K562 (cell line): ENCODE data around the gene GJA9.

Source experiments
- ARHGAP35 ChIP-seq: fragments of 450-650 bp; IDR thresholded peaks from 2 replicates; pipeline ENCODE4 v1.6.1; 2018; ENCODE audit not compliant: partially characterized antibody
- BDP1 ChIP-seq: IDR thresholded peaks from 3 replicates; pipeline ENCODE4 v1.6.1; 2011; ENCODE audit not compliant: insufficient read length, insufficient read depth
- CEBPG ChIP-seq, 3 experiments: fragments of 200-800 bp in 1 of 3; sonication (Bioruptor generic) in 1 of 3; sonication (generic) in 1 of 3; formaldehyde crosslinking in 1 of 3; IDR thresholded peaks in 2 of 3; conservative IDR thresholded peaks in 1 of 3; 2 replicates each; pipeline versions ENCODE4 v1.6.1 to v1.8.0; 2016 to 2022; ENCODE audit warnings: missing compliant biosample characterization in 2 of 3, missing genetic modification characterization in 2 of 3, mild to moderate bottlenecking in 1 of 3, missing genetic modification reagents in 1 of 3
- CTCF ChIP-seq, 3 experiments: IDR thresholded peaks in 2 of 3; conservative IDR thresholded peaks in 1 of 3; 2 replicates each; pipeline ENCODE4 v1.5.1; 2011 to 2012; ENCODE audit warnings: low read length in 3 of 3, mild to moderate bottlenecking in 3 of 3, control low read depth in 2 of 3, improper control_type of control experiment in 1 of 3, inconsistent platforms in 1 of 3, low read depth in 1 of 3, mixed read lengths in 1 of 3, moderate library complexity in 1 of 3; ENCODE audit not compliant: insufficient read depth in 2 of 3
- E2F4 ChIP-seq: sonication (generic); formaldehyde crosslinking; IDR thresholded peaks from 2 replicates; pipeline ENCODE4 v1.8.0; 2022; ENCODE audit warnings: mild to moderate bottlenecking, low read depth, missing genetic modification reagents
- NR3C1 ChIP-seq: sonication (generic); formaldehyde crosslinking; IDR thresholded peaks from 2 replicates; pipeline ENCODE4 v1.8.1; 2022; ENCODE audit warnings: missing genetic modification reagents
- PRPF4 ChIP-seq: fragments of 200-400 bp; formaldehyde crosslinking; IDR thresholded peaks from one replicate; pipeline ENCODE4 v1.6.1; 2017; ENCODE audit warnings: low read length, low read depth, mild to moderate bottlenecking; ENCODE audit not compliant: insufficient read depth, poor library complexity, severe bottlenecking
- RAD21 ChIP-seq, 2 experiments: fragments of 250-450 bp in 1 of 2; fragments of 450-650 bp in 1 of 2; sonication (Bioruptor Pico) in 1 of 2; formaldehyde crosslinking in 1 of 2; IDR thresholded peaks in 1 of 2; conservative IDR thresholded peaks in 1 of 2; 2 replicates each; pipeline versions ENCODE4 v1.4.0 to v1.8.0; 2020 to 2022; ENCODE audit warnings: mild to moderate bottlenecking in 2 of 2, moderate library complexity in 1 of 2
- SMAD1 ChIP-seq: fragments of 150-350 bp; IDR thresholded peaks from 2 replicates; pipeline ENCODE4 v1.6.1; 2014; ENCODE audit warnings: low read length, low read depth; ENCODE audit not compliant: partially characterized antibody
- YY1 ChIP-seq, 3 experiments: IDR thresholded peaks; 2 replicates each; pipeline ENCODE4 v1.6.1; 2011; ENCODE audit warnings: low read length in 2 of 3, mild to moderate bottlenecking in 2 of 3, moderate library complexity in 2 of 3, borderline replicate concordance in 1 of 3, control low read depth in 1 of 3, low read depth in 1 of 3; ENCODE audit not compliant: insufficient read depth in 3 of 3, insufficient replicate concordance in 2 of 3, control insufficient read depth in 1 of 3, insufficient read length in 1 of 3; ENCODE audit errors: extremely low read depth in 1 of 3
- ZBTB1 ChIP-seq: sonication (generic); formaldehyde crosslinking; IDR thresholded peaks from 2 replicates; pipeline ENCODE4 v1.8.1; 2023; ENCODE audit warnings: missing genetic modification reagents, low read depth, mild to moderate bottlenecking, borderline replicate concordance

GRCh38 chr1:38865112-38865715, 16.2 kb downstream of the GJA9 start:
- TF ChIP-seq CEBPG (CRISPR knock-in tag; IDR thresholded peaks at IDR 0.05) (no peak), CEBPG (tag; conservative IDR thresholded peaks at IDR 0.05 in 1 of 2, IDR thresholded peaks at IDR 0.05 in 1 of 2) (no peak), E2F4 (CRISPR knock-in tag) (no peak), BDP1 (no peak), NR3C1 (CRISPR knock-in tag) (no peak), SMAD1 (no peak), CTCF (IDR thresholded peaks at IDR 0.05 in 2 of 3, conservative IDR thresholded peaks at IDR 0.05 in 1 of 3; ENCODE audit: insufficient read depth in 2 of 3, low read depth in 1 of 3, low read length in 3 of 3) (no peak), ZBTB1 (CRISPR knock-in tag) (no peak), RAD21 (CRISPR knock-in tag; conservative IDR thresholded peaks at IDR 0.05 in 1 of 2, IDR thresholded peaks at IDR 0.05 in 1 of 2) (no peak), PRPF4 (no peak), YY1 (IDR thresholded peaks at IDR 0.05; ENCODE audit: borderline replicate concordance in 1 of 3, control insufficient read depth in 1 of 3, extremely low read depth in 1 of 3, insufficient read depth in 3 of 3, insufficient read length in 1 of 3, insufficient replicate concordance in 2 of 3, low read depth in 1 of 3, low read length in 2 of 3) (no peak), ARHGAP35 (no peak)
